Amniotic stem cell (primary cell): ENCODE measurements around the gene SEMA5A.

ENCODE experiments used
- DNase-seq: peaks from one replicate; lab custom pipeline; 2025; lab: John Stamatoyannopoulos, UW

Gene SEMA5A

GRCh38 chr5:9549941-9550340 lies 4.1 kb upstream of the SEMA5A start:
- DNase-seq, result no peak

GRCh38 chr5:9547122-9547947 lies 1.5 kb upstream of the SEMA5A start:
- no peak for DNase-seq

GRCh38 chr5:9545136-9545991 lies 511 bp downstream of the SEMA5A start:
- no peak for DNase-seq

- DNase-seq, result peak; percentile 70
Measured at GRCh38 chr5:9544502-9545135, 1.3 kb downstream of the SEMA5A start.

- DNase-seq, result no peak
Measured at GRCh38 chr5:9544056-9544455, 1.8 kb downstream of the SEMA5A start.

GRCh38 chr5:9543311-9543920 lies 2.5 kb downstream of the SEMA5A start:
- DNase-seq, result no peak

- peak; percentile 59 for DNase-seq
Measured at GRCh38 chr5:9540791-9541190, 5.1 kb downstream of the SEMA5A start.

- no peak for DNase-seq
Measured at GRCh38 chr5:9538504-9538903, 7.4 kb downstream of the SEMA5A start.

- DNase-seq, result no peak
Measured at GRCh38 chr5:9537223-9538141, 8.4 kb downstream of the SEMA5A start.

- DNase-seq, result no peak
Measured at GRCh38 chr5:9536717-9537116, 9.2 kb downstream of the SEMA5A start.

GRCh38 chr5:9534881-9535517 lies 10.9 kb downstream of the SEMA5A start:
- DNase-seq, result no peak

- DNase-seq, result no peak
Measured at GRCh38 chr5:9533562-9534364, 12.1 kb downstream of the SEMA5A start.

- DNase-seq, result no peak
Measured at GRCh38 chr5:9533096-9533495, 12.8 kb downstream of the SEMA5A start.

GRCh38 chr5:9529513-9529912 lies 16.4 kb downstream of the SEMA5A start:
- no peak for DNase-seq

- DNase-seq, result no peak
Measured at GRCh38 chr5:9529041-9529480, 16.8 kb downstream of the SEMA5A start.

GRCh38 chr5:9524941-9525340 lies 20.9 kb downstream of the SEMA5A start:
- no peak for DNase-seq

GRCh38 chr5:9523090-9523823 lies 22.6 kb downstream of the SEMA5A start:
- no peak for DNase-seq

- no peak for DNase-seq
Measured at GRCh38 chr5:9519537-9519936, 26.3 kb downstream of the SEMA5A start.

GRCh38 chr5:9516591-9516990 lies 29.3 kb downstream of the SEMA5A start:
- no peak for DNase-seq
